Ovary (tissue), 9 donors: ENCODE measurements around the gene C1orf21. TPM values are rescaled to one million over a fixed set of nuclear protein-coding genes. Genes with fewer than 3 reads are reported as not detected.

Experiments
- DNase-seq, 5 donors: peaks; one replicate each; pipeline ENCODE4 v3.0.0-alpha.2; 2019 to 2020
- H3K27ac ChIP-seq, 2 donors: fragments of 200-600 bp; one replicate each; pipeline versions ENCODE4 v1.5.1 to v1.8.0; 2019 to 2022
- H3K27me3 ChIP-seq: fragments of 200-600 bp; one replicate; pipeline ENCODE4 v1.8.0; 2022
- H3K36me3 ChIP-seq: fragments of 200-600 bp; sonication (generic); one replicate; pipeline ENCODE4 v1.5.1; 2019
- H3K4me1 ChIP-seq: one replicate; pipeline ENCODE4 v1.8.1; 2013; ENCODE audit warnings: mild to moderate bottlenecking, moderate library complexity; ENCODE audit not compliant: insufficient read depth
- H3K4me3 ChIP-seq: fragments of 200-600 bp; sonication (generic); one replicate; pipeline ENCODE4 v1.5.1; 2017
- H3K9me3 ChIP-seq, 2 donors: fragments of 200-600 bp in 1 of 2; sonication (generic) in 1 of 2; one replicate each; pipeline versions ENCODE4 v1.5.1 to v1.8.1; 2013 to 2019; ENCODE audit warnings: mild to moderate bottlenecking in 1 of 2, moderate library complexity in 1 of 2
- EP300 ChIP-seq: sonication (generic); formaldehyde crosslinking; IDR thresholded peaks from one replicate; pipeline ENCODE4 v1.6.1; 2017; ENCODE audit warnings: antibody characterized with exemption
- POLR2A ChIP-seq: fragments of 450-650 bp; IDR thresholded peaks from one replicate; pipeline ENCODE4 v1.6.1; 2017; ENCODE audit warnings: antibody characterized with exemption, mild to moderate bottlenecking, moderate library complexity
- WGBS, 3 donors: extraction: QIAGEN DNeasy Blood & Tissue Kit in 1 of 3; methylation state at CpG; one replicate each; pipeline versions ENCODE4 v1.1.5 to v1.1.7; 2013 to 2017; 5-methylcytosine and 5-hydroxymethylcytosine counted together
- intact Hi-C, 4 donors: fragments of 100-400 bp; cut with DNase I; formaldehyde crosslinking; loops; one replicate each; pipeline versions ENCODE4 v1.11.0 to v1.15.1; 2022 to 2023
- polyA plus RNA-seq, 2 donors: library from polyadenylated mRNA; stranded (reverse); fragments of 200-250 nt in 1 of 2; fragments of 350-450 nt in 1 of 2; fragmentation: Illumina TruSeq in 1 of 2; extraction: RNeasy Lipid Tissue Mini Kit (QIAGEN cat#74804) in 1 of 2; gene quantifications; one replicate each; pipeline ENCODE4 v1.2.3, GENCODE V29; 2013 to 2014
- total RNA-seq, 7 donors: library from RNA; depleted of rRNA in 2 of 7; stranded (reverse); fragments of >200 nt in 2 of 7; fragmentation: NEBNext Ultra II Directional in 3 of 7; extraction: Animal tissue kit (Norgen Biotek cat#: 25700) in 3 of 7; gene quantifications; one replicate each; pipeline versions ENCODE4 v1.1.0 to v1.2.4, GENCODE V29; 2016 to 2023
- TF ChIP-seq, protein P1 (sequence below), 3 donors: fragments of 450-650 bp in 2 of 3; fragments of 200-600 bp in 1 of 3; IDR thresholded peaks; one replicate each; pipeline versions ENCODE4 v1.5.1 to v1.8.0; 2016 to 2022; ENCODE audit warnings: antibody characterized with exemption in 3 of 3, mild to moderate bottlenecking in 1 of 3
- donor health status: DM: no; HTN: no; CAD: no; lungs with moderate emphysema.
- donor health status: DM: no; HTN: no; CAD: no.
- donor health status: Bipolar disorder and iron deficiency.
- donor health status: DM: yes; HTN: yes; CAD: no.
- donor health status: DM: no; HTN: no; CAD: no.
- donor health status: DM: yes; HTN: yes; CAD: no.

Gene C1orf21
- total and polyA plus RNA-seq, 9 donors = 22.9 to 108 (median 59.4) TPM

- Histone ChIP-seq H3K27ac (peak overlapping the region in 1 of 2 donors; percentile 45), H3K27me3 (no peaks in the 10 kb centered on the region), H3K4me3 (no peak overlapping the region), H3K4me1 (peaks cover 36% of the 10 kb centered on the region), H3K9me3 (no peaks in the 10 kb centered on the region), H3K36me3 (no peaks in the 10 kb centered on the region)
- 85 to 88% (median 87%) methylated on average over 6 of the region's 6 CpGs for WGBS, 3 donors
- no peak for DNase-seq
- intact Hi-C loops = loop anchor here in 1 of 4 donors (10.0 kb wide), 1 partner anchor 138 kb away; no protein-coding TSS in a partner anchor
- TF ChIP-seq EP300 (no peak), POLR2A (no peak)
- TF ChIP-seq, protein P1, sequence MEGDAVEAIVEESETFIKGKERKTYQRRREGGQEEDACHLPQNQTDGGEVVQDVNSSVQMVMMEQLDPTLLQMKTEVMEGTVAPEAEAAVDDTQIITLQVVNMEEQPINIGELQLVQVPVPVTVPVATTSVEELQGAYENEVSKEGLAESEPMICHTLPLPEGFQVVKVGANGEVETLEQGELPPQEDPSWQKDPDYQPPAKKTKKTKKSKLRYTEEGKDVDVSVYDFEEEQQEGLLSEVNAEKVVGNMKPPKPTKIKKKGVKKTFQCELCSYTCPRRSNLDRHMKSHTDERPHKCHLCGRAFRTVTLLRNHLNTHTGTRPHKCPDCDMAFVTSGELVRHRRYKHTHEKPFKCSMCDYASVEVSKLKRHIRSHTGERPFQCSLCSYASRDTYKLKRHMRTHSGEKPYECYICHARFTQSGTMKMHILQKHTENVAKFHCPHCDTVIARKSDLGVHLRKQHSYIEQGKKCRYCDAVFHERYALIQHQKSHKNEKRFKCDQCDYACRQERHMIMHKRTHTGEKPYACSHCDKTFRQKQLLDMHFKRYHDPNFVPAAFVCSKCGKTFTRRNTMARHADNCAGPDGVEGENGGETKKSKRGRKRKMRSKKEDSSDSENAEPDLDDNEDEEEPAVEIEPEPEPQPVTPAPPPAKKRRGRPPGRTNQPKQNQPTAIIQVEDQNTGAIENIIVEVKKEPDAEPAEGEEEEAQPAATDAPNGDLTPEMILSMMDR (IDR thresholded peaks at IDR 0.05) = no peak
Observed at GRCh38 chr1:184486761-184487445, 100.1 kb downstream of the C1orf21 start.

DNA sequence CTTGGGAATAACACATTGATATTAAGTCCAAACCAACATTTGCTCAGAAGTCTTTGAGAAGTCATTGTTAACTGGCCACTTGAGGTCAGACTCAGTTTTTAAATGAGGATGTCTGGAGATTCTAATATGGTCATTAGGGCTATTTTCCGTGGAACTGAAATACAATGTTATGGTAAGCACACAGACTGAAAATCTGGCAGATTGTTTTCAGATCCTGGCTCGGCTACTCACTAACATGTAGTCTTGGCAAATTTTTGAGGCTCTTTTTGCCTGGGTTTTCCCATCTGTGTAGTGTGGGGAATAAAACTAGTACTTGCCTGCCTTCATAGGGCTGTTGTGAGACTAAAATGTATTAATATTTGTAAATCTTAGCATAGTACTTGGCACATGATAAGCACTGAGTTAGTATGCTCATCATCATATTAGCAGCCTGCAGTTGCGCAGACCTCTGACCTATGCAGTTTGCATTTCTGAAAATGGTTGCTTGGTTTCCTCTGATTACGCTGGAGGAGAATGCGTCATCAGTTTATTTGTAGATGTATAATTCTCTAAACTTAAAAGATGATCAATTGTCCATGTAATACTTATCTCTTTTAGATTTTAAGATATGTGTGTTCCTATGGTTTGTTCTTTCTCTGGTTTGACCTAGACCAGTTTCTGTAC is 100.8 kb downstream of the C1orf21 start:
- H3K4me1 ChIP-seq = peaks cover 37% of the 10 kb centered on the region
- H3K36me3 ChIP-seq = no peaks in the 10 kb centered on the region
- WGBS, 3 donors = 80 to 85% (median 80%) methylated on average over 5 of the region's 5 CpGs
- intact Hi-C loops = loop anchor here in 1 of 4 donors (10.0 kb wide), 1 partner anchor 137 kb away; no protein-coding TSS in a partner anchor
- H3K27me3 ChIP-seq = no peaks in the 10 kb centered on the region
- no peak for DNase-seq
- peak overlapping the region in 1 of 2 donors; percentile 45 for H3K27ac ChIP-seq
- no peaks in the 10 kb centered on the region for H3K9me3 ChIP-seq
- TF ChIP-seq, protein P1 (IDR thresholded peaks at IDR 0.05) = no peak
- no peak for TF ChIP-seq POLR2A
- no peak overlapping the region for H3K4me3 ChIP-seq

DNA sequence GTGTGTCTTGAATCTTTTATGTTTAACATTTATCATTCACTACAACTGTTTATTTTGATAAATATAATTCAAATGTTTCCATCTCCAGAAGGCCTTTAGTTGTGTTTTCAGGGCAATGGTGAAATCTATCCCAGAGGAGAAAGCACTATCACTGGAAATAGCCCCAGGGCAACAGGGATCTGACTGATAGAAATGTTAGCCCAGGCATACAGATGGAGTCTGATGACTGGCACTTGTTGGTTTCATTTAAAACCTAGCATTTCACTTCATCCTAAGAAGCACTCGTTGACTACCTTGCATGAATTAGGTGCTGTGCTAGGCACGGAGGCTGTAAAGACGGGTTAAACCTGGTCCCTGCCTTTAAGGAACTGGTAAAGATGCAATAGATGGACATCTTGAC is 103.1 kb downstream of the C1orf21 start:
- no peaks in the 10 kb centered on the region for H3K36me3 ChIP-seq
- peak overlapping the region in 1 of 2 donors; percentile 32 for H3K27ac ChIP-seq
- no peaks in the 10 kb centered on the region for H3K9me3 ChIP-seq
- 95 to 98% (median 97%) methylated on average over 3 of the region's 3 CpGs for WGBS, 3 donors
- H3K27me3 ChIP-seq = no peaks in the 10 kb centered on the region
- DNase-seq = no peak
- TF ChIP-seq EP300 (no peak), POLR2A (no peak)
- TF ChIP-seq, protein P1 (IDR thresholded peaks at IDR 0.05) = no peak
- intact Hi-C loops = loop anchor here in 1 of 4 donors (10.0 kb wide), 1 partner anchor 135 kb away; no protein-coding TSS in a partner anchor
- no peak overlapping the region for H3K4me3 ChIP-seq
- peaks cover 28% of the 10 kb centered on the region for H3K4me1 ChIP-seq

DNA sequence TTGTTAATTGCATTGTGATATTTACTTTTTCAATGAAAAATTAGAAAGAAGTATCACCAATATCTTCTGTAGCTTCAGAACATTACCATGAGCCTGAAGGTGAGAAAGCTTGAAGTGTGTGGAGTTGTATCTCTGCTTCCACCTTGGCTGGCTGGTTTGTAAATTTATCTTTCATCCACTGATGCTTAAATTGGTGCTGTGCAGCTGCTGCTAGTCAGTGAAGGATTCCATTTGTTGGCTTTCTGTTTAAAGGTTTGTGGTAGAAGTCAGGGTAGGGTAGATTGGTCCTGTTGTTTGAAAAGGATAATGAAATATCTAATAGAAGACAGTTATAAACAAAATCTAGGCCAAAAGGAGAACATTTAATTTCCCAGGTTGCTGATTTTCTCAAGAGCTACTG is 105.7 kb downstream of the C1orf21 start:
- intact Hi-C loops = no loop called here
- Histone ChIP-seq H3K27me3 (no peaks in the 10 kb centered on the region), H3K36me3 (no peaks in the 10 kb centered on the region), H3K4me1 (peaks cover 11% of the 10 kb centered on the region), H3K9me3 (no peaks in the 10 kb centered on the region), H3K4me3 (no peak overlapping the region), H3K27ac (peak overlapping the region in 1 of 2 donors; percentile 70)
- DNase-seq = no peak
- no peak for TF ChIP-seq EP300
- no peak for TF ChIP-seq POLR2A
- TF ChIP-seq, protein P1 (IDR thresholded peaks at IDR 0.05) = no peak
